Common myeloid progenitor, CD34-positive (primary cell): ENCODE data around the gene ARHGDIA.

Experiments used
- CTCF ChIA-PET: fragments of 350-600 bp; sonication (Branson Sonifier 250); formaldehyde crosslinking; loops from one replicate; lab custom pipeline; 2021; ENCODE audit warnings: antibody characterized with exemption; lab: Charles Lee
- POLR2A ChIA-PET: fragments of 350-600 bp; sonication (Branson Sonifier 250); formaldehyde crosslinking; loops from one replicate; lab custom pipeline; 2021; ENCODE audit warnings: antibody characterized with exemption; lab: Charles Lee
- DNase-seq, 3 donors: peaks; one replicate each; pipeline versions ENCODE4 v3.0.0 to v3.0.0-alpha.2; 2013
- H3K27ac ChIP-seq, 2 experiments: 1 replicate in 1 of 2; 2 replicates in 1 of 2; pipeline ENCODE4 v1.7.0; 2013; ENCODE audit warnings: inconsistent platforms in 2 of 2, low read length in 2 of 2, mild to moderate bottlenecking in 2 of 2, low read depth in 1 of 2, moderate library complexity in 1 of 2; ENCODE audit not compliant: severe bottlenecking in 2 of 2, insufficient read depth in 1 of 2, poor library complexity in 1 of 2
- H3K27me3 ChIP-seq, 5 experiments: replicated peaks in 2 of 5; 1 replicate in 3 of 5; 2 replicates in 2 of 5; pipeline versions ENCODE4 v1.6.1 to v1.7.0; 2013; ENCODE audit warnings: low read length in 4 of 5, mild to moderate bottlenecking in 2 of 5, moderate library complexity in 2 of 5, inconsistent platforms in 1 of 5; ENCODE audit not compliant: insufficient read depth in 5 of 5, control insufficient read depth in 4 of 5
- H3K36me3 ChIP-seq, 4 experiments: 1 replicate in 2 of 4; 2 replicates in 2 of 4; pipeline versions ENCODE4 v1.6.1 to v1.7.0; 2013; ENCODE audit warnings: low read length in 3 of 4, control low read depth in 1 of 4, mild to moderate bottlenecking in 1 of 4; ENCODE audit not compliant: control insufficient read depth in 4 of 4, insufficient read depth in 4 of 4
- H3K4me1 ChIP-seq, 4 experiments: 1 replicate in 3 of 4; 2 replicates in 1 of 4; pipeline versions ENCODE4 v1.6.1 to v1.7.1; 2013; ENCODE audit warnings: low read length in 3 of 4, mild to moderate bottlenecking in 3 of 4, control low read depth in 1 of 4, inconsistent platforms in 1 of 4, moderate library complexity in 1 of 4; ENCODE audit not compliant: control insufficient read depth in 4 of 4, insufficient read depth in 4 of 4; ENCODE audit errors: control extremely low read depth in 1 of 4
- H3K4me3 ChIP-seq, 7 experiments: 1 replicate in 4 of 7; 2 replicates in 3 of 7; pipeline versions ENCODE4 v1.5.1 to v1.7.0; 2013; ENCODE audit warnings: mild to moderate bottlenecking in 7 of 7, low read length in 6 of 7, moderate library complexity in 6 of 7, inconsistent platforms in 2 of 7, low read depth in 2 of 7, control low read depth in 1 of 7; ENCODE audit not compliant: insufficient read depth in 4 of 7, control insufficient read depth in 1 of 7; ENCODE audit errors: extremely low read depth in 1 of 7
- H3K9me3 ChIP-seq, 5 experiments: 1 replicate in 4 of 5; 2 replicates in 1 of 5; pipeline versions ENCODE4 v1.6.1 to v1.7.1; 2013; ENCODE audit warnings: low read length in 4 of 5, mild to moderate bottlenecking in 2 of 5, inconsistent platforms in 1 of 5, low read depth in 1 of 5, moderate library complexity in 1 of 5; ENCODE audit not compliant: control insufficient read depth in 4 of 5, insufficient read depth in 2 of 5; ENCODE audit errors: control extremely low read depth in 1 of 5
- WGBS: methylation state at CpG from one replicate; pipeline ENCODE4 v1.1.5; 2013; ENCODE audit not compliant: insufficient coverage; 5-methylcytosine and 5-hydroxymethylcytosine counted together

Gene ARHGDIA

GRCh38 chr17:81823820-81824550 lies 47.2 kb downstream of the ARHGDIA start:
- ChIA-PET CTCF (interaction anchor here (1.4 kb wide), 1 partner anchor 93 kb away, joined by 4 read pairs; no protein-coding TSS in a partner anchor), POLR2A (no interaction called here)
- Histone ChIP-seq H3K9me3 (no peaks in the 10 kb centered on the region), H3K27me3 (peaks cover 0 to 6% (median 0%) of the 10 kb centered on the region in 5 experiments), H3K36me3 (peaks cover 2 to 24% (median 14%) of the 10 kb centered on the region in 4 experiments), H3K27ac (no peak overlapping the region), H3K4me3 (no peak overlapping the region), H3K4me1 (peaks cover 0 to 17% (median 5%) of the 10 kb centered on the region in 4 experiments)
- no peak for DNase-seq
- 95% methylated on average over 32 of the region's 33 CpGs for WGBS

GRCh38 chr17:81822996-81823819 lies 47.9 kb downstream of the ARHGDIA start:
- Histone ChIP-seq H3K9me3 (no peaks in the 10 kb centered on the region), H3K27ac (no peak overlapping the region), H3K4me1 (peaks cover 0 to 12% (median 5%) of the 10 kb centered on the region in 4 experiments), H3K36me3 (peaks cover 2 to 24% (median 14%) of the 10 kb centered on the region in 4 experiments), H3K27me3 (peaks cover 0 to 9% (median 2%) of the 10 kb centered on the region in 5 experiments), H3K4me3 (no peak overlapping the region)
- 98% methylated on average over 27 of the region's 30 CpGs for WGBS
- no peak for DNase-seq
- ChIA-PET CTCF (interaction anchor here (1.2 to 2.3 kb wide), 2 partner anchors 11 to 93 kb away, joined by 3 to 9 read pairs; partner anchors contain the start of genes MCRIP1 and PPP1R27), POLR2A (no interaction called here)

GRCh38 chr17:81822312-81822637 lies 48.9 kb downstream of the ARHGDIA start:
- POLR2A ChIA-PET, result interaction anchor here (0.9 kb wide), 1 partner anchor 33 kb away, joined by 3 read pairs; no protein-coding TSS in a partner anchor

GRCh38 chr17:81821603-81822311 lies 49.4 kb downstream of the ARHGDIA start:
- ChIA-PET CTCF (interaction anchor here (0.8 to 2.3 kb wide), 5 partner anchors 8 to 92 kb away, joined by 3 to 9 read pairs (median 4); partner anchors contain the start of genes MCRIP1 and PPP1R27), POLR2A (interaction anchor here (0.9 kb wide), 1 partner anchor 34 kb away, joined by 3 read pairs; no protein-coding TSS in a partner anchor)
- H3K27ac ChIP-seq, result peak overlapping the region in 1 of 2 experiments; percentile 54
- DNase-seq, result peak in 2 of 3 donors; percentile 26 to 30
- H3K27me3 ChIP-seq, result peaks cover 0 to 19% (median 3%) of the 10 kb centered on the region in 5 experiments
- H3K9me3 ChIP-seq, result no peaks in the 10 kb centered on the region
- H3K36me3 ChIP-seq, result peaks cover 2 to 24% (median 14%) of the 10 kb centered on the region in 4 experiments
- 66% methylated on average over 17 of the region's 20 CpGs for WGBS
- no peak overlapping the region for H3K4me3 ChIP-seq
- H3K4me1 ChIP-seq, result peaks cover 0 to 12% (median 5%) of the 10 kb centered on the region in 4 experiments

More at GRCh38 chr17:81822312-81822637, 48.9 kb downstream of the ARHGDIA start:
- no peak for DNase-seq
- Histone ChIP-seq H3K27me3 (peaks cover 0 to 19% (median 3%) of the 10 kb centered on the region in 5 experiments), H3K4me3 (no peak overlapping the region), H3K9me3 (no peaks in the 10 kb centered on the region), H3K36me3 (peaks cover 2 to 24% (median 14%) of the 10 kb centered on the region in 4 experiments), H3K4me1 (peaks cover 0 to 12% (median 5%) of the 10 kb centered on the region in 4 experiments), H3K27ac (peak overlapping the region in 1 of 2 experiments; percentile 54)
- 83% methylated on average over 5 of the region's 8 CpGs for WGBS
- CTCF ChIA-PET, result interaction anchor here (0.8 to 2.3 kb wide), 5 partner anchors 8 to 92 kb away, joined by 3 to 9 read pairs (median 4); partner anchors contain the start of genes MCRIP1 and PPP1R27

- H3K36me3 ChIP-seq, result peaks cover 2 to 24% (median 14%) of the 10 kb centered on the region in 4 experiments
- no peak overlapping the region for H3K27ac ChIP-seq
- peaks cover 0 to 19% (median 3%) of the 10 kb centered on the region in 5 experiments for H3K27me3 ChIP-seq
- no peaks in the 10 kb centered on the region for H3K9me3 ChIP-seq
- DNase-seq, result no peak
- H3K4me3 ChIP-seq, result no peak overlapping the region
- ChIA-PET POLR2A (no interaction called here), CTCF (interaction anchor here (1.2 to 2.3 kb wide), 4 partner anchors 8 to 82 kb away, joined by 4 to 9 read pairs (median 4); partner anchors contain the start of genes MCRIP1 and PPP1R27)
- WGBS, result 95% methylated on average over 8 of the region's 8 CpGs
- peaks cover 0 to 12% (median 5%) of the 10 kb centered on the region in 4 experiments for H3K4me1 ChIP-seq
Observed at GRCh38 chr17:81821147-81821546, 50.0 kb downstream of the ARHGDIA start.

GRCh38 chr17:81819708-81820107 lies 51.4 kb downstream of the ARHGDIA start:
- no peaks in the 10 kb centered on the region for H3K9me3 ChIP-seq

More at GRCh38 chr17:81819708-81820107, 51.4 kb downstream of the ARHGDIA start:
- DNase-seq, result no peak
- peaks cover 2 to 24% (median 13%) of the 10 kb centered on the region in 4 experiments for H3K36me3 ChIP-seq
- peaks cover 0 to 12% (median 5%) of the 10 kb centered on the region in 4 experiments for H3K4me1 ChIP-seq
- H3K27me3 ChIP-seq, result peaks cover 0 to 22% (median 3%) of the 10 kb centered on the region in 5 experiments
- 29% methylated on average over 1 of the region's 13 CpGs for WGBS
- ChIA-PET CTCF (interaction anchor here (1.5 to 1.6 kb wide), 2 partner anchors 9 to 11 kb away, joined by 4 to 5 read pairs; no protein-coding TSS in a partner anchor), POLR2A (no interaction called here)
- H3K27ac ChIP-seq, result no peak overlapping the region
- no peak overlapping the region for H3K4me3 ChIP-seq
